GM12873 (cell line): Measurements from ENCODE around the gene GRIN2A.

Experiments
- TF ChIP-seq, protein P1 (sequence below): IDR thresholded peaks from 2 replicates; pipeline ENCODE4 v1.5.1; 2012; ENCODE audit warnings: low read depth, mild to moderate bottlenecking, moderate library complexity, low read length, control low read depth; ENCODE audit not compliant: insufficient read depth; ENCODE audit errors: missing control alignments

The GRIN2A gene

DNA sequence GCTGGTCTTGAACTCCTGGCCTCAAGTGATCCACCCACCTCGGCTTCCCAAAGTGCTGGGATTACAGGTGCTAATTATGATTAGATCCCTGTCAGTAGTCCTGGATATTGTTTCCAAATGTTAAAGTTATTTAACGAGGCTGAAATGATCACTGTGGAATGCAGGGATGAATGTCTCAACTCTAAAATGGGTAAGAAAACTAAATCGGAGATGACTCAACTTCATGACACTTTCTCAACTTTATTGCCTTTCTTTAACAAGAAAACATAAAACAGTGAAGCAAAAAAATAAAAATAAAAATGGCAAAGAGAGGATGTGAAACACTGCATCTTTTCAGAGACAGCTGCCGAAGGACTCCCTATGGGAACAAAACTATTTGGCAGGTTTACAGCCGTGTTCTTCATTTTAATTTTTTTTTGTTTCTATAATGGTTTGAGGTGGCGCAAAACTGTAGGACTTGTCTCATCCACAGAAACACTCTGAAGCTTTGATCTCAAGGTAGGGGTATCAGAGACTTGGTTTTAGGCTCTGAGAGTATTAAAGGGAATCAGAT, 382.0 kb downstream of the GRIN2A start:
- TF ChIP-seq, protein P1, sequence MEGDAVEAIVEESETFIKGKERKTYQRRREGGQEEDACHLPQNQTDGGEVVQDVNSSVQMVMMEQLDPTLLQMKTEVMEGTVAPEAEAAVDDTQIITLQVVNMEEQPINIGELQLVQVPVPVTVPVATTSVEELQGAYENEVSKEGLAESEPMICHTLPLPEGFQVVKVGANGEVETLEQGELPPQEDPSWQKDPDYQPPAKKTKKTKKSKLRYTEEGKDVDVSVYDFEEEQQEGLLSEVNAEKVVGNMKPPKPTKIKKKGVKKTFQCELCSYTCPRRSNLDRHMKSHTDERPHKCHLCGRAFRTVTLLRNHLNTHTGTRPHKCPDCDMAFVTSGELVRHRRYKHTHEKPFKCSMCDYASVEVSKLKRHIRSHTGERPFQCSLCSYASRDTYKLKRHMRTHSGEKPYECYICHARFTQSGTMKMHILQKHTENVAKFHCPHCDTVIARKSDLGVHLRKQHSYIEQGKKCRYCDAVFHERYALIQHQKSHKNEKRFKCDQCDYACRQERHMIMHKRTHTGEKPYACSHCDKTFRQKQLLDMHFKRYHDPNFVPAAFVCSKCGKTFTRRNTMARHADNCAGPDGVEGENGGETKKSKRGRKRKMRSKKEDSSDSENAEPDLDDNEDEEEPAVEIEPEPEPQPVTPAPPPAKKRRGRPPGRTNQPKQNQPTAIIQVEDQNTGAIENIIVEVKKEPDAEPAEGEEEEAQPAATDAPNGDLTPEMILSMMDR = no peak

DNA sequence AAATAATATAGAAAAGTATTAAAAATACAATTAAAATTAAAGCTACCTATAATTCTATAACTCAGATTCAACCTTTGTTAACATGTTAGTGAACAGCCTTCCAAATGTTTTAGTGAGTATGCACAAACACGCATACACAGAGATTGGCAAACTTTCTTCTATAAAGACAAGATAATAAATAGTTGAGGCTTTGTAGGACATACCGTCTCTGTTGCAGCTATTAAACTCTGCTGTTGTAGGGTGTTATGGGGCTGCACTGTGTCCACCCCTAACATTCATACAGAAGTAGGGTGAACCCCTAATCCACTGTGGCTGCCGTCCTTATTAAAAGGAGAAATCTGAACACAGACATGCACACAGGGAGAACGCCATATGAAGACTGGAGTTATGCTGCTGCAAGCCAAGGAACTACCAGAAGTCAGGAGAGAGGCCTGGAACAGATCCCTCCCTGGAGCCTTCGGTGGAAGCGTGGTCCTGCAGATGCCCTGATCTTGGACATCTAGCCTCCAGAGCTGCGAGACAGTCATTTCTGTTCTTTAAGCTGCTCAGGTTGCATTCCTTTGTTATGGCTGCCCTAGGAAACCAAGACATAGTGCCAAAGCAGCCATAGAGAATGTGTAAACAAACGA, 383.2 kb downstream of the GRIN2A start:
- TF ChIP-seq, protein P1 = no peak

DNA sequence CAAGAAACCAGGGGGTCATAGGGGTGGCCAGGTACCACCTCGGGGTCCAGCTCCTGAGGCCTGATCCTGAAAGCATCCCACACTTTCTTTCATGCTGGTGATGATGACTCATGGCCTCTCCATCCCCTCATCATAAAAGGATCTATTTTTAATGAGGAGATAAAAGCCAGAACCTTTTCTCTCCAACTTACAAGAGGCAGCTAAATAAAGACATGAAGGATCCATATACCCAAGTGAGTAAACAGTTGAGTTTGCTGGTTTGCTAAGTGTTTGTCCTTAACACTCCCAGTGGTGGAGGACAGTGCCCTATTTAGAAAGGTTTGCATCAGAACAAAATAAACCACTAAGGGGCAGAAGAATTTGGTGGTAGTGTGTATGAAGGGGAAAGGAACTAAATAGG, 383.8 kb downstream of the GRIN2A start:
- TF ChIP-seq, protein P1 = no peak

DNA sequence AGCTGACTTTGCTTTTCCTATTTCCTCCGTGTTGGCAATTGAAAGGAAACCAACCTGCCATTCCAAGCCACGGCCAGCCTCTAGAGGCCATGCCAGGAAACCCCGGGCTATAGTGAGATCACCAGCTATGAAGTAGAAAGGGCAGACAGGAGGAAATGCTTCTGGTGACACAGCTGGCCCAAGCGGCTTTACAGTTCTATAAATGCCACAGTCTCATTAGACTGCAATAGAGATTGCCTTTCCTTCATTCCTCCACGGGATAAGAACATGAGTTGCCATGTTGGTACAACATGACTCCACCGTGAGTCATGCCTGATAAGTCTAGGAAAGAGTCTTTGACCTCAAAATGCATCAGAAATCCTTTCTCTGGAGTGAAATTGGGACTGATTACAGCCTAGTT, 384.9 kb downstream of the GRIN2A start:
- TF ChIP-seq, protein P1 = no peak

DNA sequence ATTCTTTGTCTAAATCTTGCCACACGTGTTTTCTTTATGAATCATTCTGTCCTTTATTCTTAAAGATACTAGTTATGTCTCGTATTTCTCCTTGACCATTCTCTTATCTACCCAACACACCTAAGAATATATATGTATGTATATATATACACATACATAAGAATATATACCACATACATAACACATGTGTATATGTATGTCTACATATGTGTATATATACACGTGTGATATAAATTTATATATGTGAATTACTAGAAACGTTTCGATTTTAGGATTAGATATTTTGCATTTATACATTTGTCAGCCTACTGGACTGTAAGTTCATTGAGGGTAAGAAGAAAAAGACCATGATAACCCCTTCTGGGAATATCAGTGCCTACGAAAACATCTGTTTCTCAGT, 388.6 kb downstream of the GRIN2A start:
- TF ChIP-seq, protein P1 = no peak

DNA sequence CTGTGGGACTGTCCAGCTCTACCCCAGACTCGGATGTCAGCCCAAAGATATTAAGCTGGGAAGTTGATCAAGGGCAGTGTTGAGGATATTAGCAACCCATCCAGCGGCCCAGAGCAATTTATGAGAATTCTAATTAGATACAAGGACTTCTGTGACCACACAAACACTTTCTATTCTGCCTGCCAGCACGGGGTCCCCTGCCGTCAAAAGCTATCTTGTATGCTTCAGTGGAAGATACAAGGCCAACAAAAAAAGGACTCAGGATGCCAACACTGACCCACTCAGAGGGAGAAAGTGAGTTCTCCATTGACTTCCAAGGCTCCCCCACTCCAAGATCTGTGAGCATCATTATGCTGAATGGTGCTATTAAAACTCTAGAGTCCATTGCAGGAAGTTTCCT, 390.7 kb downstream of the GRIN2A start:
- TF ChIP-seq, protein P1 = no peak

DNA sequence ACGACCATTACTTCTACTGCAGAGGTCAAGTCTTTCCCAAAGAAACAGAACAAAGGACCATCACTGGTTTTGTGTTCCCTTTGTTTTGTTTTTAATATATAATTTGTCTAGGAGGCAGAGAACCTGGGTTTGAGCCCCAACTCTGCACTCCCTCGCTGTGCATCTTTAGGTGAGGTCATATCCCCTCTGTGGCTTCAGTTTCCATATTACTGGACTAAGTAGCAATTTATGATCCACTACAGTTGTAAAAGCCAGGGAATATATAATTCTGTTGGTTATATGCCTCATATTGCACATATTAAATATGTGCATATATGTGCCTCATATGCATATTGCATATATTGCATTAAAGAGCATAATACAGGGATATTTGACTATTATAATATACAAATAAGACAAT, 392.0 kb downstream of the GRIN2A start:
- TF ChIP-seq, protein P1 = no peak

DNA sequence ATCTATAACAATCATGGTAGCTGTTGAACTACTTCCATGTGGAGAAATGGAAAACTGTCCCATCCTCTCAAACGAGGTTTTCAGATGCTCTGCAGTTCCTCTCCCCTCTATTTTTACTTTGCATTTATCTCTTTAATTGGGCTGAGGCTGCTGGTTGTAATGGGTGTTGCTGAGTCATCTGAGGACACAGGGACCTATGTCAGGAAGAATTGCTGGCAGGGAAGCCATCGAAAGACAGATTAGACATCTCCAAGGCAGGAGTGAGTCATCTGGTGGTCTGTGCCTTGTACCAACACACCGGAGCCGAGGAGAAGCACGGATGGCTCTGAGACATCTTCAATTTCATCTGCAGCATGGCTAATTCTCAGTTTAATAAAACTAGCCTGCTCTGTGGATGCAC, 394.5 kb downstream of the GRIN2A start:
- TF ChIP-seq, protein P1 = no peak
